NCI-H524 treated with DMSO at 0.1 percent for 48 hours (cell line): ENCODE data around the gene YBX2.

Source experiments
- DNase-seq: peaks from one replicate; lab custom pipeline; 2025; lab: John Stamatoyannopoulos, UW

Gene YBX2

DNA sequence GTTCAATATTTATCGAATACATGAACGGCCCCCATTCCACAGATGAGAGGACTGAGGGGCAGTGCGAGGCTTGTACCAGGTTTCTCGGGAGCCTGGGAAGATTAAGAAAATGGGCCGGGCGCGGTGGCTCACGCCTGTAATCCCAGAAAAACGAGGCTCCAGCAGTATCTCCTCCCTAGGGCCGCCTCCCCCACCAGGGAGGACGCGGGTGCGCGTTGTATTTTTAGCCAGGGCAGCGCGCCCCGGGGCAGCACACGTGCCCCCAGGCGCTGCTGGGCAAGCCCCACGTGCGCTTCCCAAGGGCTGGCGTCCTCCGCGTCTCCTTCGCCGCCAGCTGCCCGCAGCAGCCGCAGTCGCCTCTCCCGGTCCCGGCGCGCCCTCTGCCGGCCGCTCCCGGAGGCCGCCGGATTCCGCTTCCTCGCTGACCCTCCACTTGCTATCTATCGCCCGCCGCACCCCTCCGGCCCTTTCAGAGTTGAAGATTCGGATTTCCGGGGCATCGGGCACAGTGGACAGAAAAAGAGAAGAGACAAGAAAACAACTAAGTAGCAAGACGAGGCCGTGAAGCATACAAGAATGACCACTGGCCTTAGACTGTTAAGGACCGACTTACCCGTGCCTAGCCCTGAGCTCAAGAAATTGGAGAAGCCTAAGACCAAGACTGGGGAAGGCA lies 1.9 kb upstream of the YBX2 start:
- no peak for DNase-seq

DNA sequence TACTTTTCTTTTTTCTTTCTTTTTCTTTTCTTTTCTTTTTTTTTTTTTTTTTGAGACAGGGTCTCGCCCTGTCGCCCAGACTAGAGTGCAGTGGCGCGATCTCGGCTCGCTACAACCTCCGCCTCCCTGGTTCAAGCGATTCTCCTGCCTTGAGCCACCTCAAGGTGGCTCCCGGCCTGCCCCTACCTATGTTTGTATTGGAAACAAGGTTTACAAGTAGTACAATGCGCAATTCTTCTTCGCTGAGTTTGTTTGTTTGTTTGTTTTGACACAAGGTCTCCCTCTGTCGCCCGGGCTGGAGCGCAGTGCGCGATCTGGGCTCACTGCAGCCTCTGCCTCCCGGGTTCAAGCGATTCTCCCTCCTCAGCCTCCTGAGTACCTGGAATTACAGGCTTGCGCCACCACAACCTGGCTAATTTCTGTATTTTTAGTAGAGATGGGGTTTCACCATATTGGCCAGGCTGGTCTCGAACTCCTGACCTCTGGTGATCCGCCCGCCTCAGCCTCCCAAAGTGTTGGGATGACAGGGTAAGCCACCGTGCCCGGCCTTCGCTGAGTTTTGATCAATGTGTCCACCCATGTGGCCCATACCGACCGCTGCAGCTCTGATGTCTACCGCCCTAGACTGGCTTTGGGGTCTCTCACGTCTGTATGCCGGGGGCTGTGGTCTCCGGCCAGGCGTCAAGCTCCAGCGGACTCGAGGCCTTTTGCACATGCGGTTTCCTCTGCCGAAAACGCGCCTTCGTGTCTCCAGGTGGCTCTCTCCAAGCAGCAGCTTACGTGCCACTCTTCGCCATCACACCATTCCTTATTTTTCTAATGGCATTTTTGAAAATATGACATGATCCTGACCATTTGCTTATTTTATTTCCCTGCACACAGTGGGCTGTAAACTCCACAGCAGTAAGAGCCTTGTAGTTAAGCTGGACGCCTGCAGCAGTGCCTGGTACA lies 1.1 kb upstream of the YBX2 start:
- no peak for DNase-seq

- DNase-seq = no peak
Observed at GRCh38 chr17:7293816-7294613, 424 bp downstream of the YBX2 start.

DNA sequence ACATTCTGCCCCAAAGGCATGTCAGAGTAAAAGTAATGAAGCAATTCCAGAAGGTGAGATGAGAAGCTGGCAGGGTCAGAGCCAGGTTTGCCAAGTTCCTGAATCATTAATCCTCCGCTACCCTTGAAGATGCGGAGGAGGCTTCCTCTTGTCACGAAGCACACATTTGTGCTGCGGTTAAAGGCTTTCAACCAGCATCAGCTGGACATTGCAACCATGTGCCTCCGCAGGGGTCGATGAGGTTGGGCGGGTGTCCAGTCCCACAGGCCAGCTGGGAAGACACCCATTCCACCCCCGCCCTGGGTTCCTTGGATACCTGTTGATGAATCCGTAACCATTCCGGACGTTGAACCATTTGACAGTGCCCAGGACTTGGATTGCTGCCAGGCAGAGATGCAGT lies 1.3 kb downstream of the YBX2 start:
- no peak for DNase-seq

- DNase-seq = no peak
Observed at GRCh38 chr17:7292729-7293128, 1.7 kb downstream of the YBX2 start.

DNA sequence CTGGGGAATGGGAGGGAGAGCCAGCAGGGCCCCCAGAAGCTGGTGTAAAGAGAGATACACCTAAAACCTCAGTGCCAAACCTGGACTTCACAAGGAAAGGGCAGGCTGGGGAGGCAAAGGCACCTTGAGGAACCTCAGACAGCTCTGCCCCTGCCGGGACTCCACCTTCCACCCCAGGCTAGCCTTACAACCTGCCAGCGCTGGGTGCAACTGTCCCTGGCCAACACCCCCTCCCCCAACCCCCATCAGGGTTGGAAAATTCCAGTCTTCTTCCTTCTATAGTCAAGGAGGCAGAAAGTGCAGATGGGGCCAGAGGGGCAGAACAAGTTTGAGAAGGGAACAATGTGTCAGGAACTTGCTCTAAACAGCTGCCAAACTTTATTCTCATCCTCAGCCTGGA lies 2.2 kb downstream of the YBX2 start:
- no peak for DNase-seq

DNA sequence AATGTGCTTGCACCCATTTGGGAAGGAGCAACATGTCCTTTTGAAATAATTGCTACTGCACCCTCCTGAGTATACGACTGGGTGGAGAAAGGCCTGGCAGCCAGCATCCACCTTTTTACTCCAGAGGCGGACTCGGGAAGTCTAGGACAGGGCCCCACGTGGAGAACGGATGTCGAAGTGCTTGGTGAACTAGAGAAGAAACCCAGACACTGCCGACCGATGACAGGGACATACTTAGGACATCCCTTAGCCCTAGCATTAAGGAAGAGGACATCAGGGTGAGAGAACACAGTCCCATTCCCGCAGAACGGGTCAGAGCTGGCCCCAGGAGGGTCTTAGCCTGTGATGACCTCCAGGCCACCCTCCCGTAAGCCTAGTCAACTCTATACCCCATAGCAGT lies 3.8 kb downstream of the YBX2 start:
- no peak for DNase-seq

DNA sequence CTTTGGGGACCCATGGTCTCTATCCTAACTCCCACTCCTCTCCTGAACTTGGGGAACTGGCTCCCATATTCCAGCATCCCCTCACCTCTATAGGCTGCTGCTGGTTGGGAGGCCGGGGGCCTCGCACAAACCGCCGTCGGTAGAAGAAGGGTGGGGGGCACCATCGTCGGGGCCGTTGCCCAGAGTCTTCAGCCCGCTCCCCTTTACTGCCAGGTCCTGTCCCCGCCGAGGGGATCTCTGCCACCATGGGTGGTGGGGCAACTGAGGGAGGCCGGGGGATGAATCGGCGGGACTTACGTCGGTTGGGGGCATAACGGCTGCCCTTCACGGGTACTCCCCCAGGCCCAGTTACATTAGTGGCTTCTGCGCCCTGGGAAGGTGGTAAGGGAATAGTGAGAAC lies 4.3 kb downstream of the YBX2 start:
- no peak for DNase-seq

- DNase-seq = no peak
Observed at GRCh38 chr17:7289256-7290032, 5.0 kb downstream of the YBX2 start.

GRCh38 chr17:7285679-7286078 lies 8.8 kb downstream of the YBX2 start:
- DNase-seq = no peak

GRCh38 chr17:7284911-7285310 lies 9.5 kb downstream of the YBX2 start:
- no peak for DNase-seq

GRCh38 chr17:7283471-7284216 lies 10.8 kb downstream of the YBX2 start:
- DNase-seq = no peak

- DNase-seq = no peak
Observed at GRCh38 chr17:7282752-7283321, 11.6 kb downstream of the YBX2 start.

- no peak for DNase-seq
Observed at GRCh38 chr17:7281953-7282751, 12.3 kb downstream of the YBX2 start.

DNA sequence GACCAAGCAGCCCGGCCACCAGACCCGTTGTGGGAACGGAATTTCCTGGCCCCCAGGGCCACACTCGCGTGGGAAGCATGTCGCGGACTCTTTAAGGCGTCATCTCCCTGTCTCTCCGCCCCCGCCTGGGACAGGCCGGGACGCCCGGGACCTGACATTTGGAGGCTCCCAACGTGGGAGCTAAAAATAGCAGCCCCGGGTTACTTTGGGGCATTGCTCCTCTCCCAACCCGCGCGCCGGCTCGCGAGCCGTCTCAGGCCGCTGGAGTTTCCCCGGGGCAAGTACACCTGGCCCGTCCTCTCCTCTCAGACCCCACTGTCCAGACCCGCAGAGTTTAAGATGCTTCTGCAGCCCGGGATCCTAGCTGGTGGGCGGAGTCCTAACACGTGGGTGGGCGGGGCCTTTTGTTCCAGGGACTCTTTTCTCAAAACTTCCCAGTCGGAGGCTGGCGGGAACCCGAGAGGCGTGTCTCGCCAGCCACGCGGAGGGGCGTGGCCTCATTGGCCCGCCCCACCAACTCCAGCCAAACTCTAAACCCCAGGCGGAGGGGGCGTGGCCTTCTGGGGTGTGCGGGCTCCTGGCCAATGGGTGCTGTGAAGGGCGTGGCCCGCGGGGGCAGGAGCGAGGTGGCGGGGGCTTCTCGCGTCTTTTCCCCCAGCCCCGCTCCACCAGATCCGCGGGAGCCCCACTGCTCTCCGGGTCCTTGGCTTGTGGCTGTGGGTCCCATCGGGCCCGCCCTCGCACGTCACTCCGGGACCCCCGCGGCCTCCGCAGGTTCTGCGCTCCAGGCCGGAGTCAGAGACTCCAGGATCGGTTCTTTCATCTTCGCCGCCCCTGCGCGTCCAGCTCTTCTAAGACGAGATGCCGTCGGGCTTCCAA lies 13.1 kb downstream of the YBX2 start, which contains the start of gene SLC2A4:
Gene SLC2A4 (plus strand): TSS at position 645 of the 879 bp plus-strand sequence. CDS start 217 bp downstream, at position 862.
- no peak for DNase-seq

DNA sequence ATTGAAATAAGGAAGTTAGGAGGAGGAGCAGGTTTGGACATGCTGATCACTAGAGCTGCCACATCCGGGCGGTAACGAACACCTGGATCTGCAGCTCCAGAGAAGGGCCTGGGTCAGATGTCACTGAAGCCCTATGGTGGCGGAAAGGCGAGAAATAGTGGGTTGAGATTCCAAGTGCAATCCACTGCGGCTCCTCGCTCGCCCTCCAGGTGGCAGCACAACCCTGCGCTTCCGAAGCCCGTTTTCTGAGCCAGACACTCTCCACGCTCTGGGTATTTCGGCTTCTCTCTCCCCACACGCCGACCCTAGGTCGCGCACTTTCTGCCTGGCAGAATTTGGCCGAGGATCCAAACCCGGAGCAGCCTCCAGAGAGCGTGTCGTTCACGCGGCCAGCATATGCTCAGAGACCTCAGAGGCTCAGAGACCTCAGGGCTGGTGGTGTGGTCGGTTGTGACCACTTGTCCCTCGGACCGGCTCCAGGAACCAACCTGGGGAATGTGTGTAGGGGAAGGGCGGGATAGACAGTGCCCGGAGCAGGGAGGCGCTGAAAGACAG lies 13.8 kb downstream of the YBX2 start:
- no peak for DNase-seq

DNA sequence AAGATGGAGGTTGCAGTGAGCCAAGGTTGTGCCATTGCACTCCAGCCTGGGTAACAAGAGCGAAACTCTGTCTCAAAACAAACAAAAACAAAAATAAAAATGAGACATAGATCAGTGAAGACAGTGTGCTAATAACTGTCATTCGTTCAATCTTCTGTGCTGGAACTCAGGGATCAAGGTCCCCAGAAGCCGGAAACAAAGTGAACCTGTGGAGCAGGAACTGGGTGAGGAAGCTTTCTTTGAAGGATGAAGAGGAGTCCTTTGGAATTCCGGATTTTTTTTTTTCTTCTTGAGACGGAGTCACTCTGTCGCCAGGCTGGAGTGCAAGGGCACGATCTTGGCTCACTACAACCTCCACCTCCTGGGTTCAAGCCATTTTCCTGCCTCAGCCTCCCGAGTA lies 15.0 kb downstream of the YBX2 start:
- DNase-seq = no peak

DNA sequence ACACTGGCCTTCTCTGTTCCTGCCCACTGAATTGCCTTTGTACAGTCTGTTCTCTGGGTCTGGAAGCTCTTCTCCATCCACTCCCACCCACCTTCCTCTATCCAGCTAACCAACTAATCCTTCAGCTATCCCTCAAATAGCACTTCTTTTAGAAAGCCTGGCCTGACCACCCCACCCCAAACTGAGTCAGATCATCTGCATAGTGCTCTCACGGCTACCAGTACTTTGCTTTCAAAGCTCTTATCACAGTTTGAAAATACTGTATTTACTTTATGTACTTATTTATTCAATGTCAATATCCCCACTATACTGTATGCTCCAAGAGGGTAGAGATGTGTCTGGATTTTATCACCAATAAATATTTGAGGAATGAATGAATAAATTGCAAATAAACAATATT lies 27.7 kb downstream of the YBX2 start:
- no peak for DNase-seq

- no peak for DNase-seq
Observed at GRCh38 chr17:7263801-7264078, 30.7 kb downstream of the YBX2 start.
